Activated CD8-positive, alpha-beta memory T cell treated with anti-CD3 and anti-CD28 coated beads, Interleukin-2, amount 10 ng/mL, durations not matched to agents 7 days and 5 days (primary cell): Measurements from ENCODE around the gene TNFAIP8L2. TPM values are rescaled to one million over a fixed set of nuclear protein-coding genes. Genes with fewer than 3 reads are reported as not detected.

Experiments
- ATAC-seq: fragments of 150-1000 bp; cut with Tn5 transposase; one replicate; pipeline ENCODE4 v1.10.0; 2021; ENCODE audit warnings: moderate library complexity
- CTCF ChIA-PET: fragments of 350-600 bp; sonication (Branson Sonifier 250); formaldehyde crosslinking; loops from one replicate; lab custom pipeline; 2021; ENCODE audit warnings: antibody characterized with exemption; lab: Charles Lee
- DNase-seq: peaks from one replicate; pipeline ENCODE4 v3.0.0-alpha.2; 2020
- H3K27ac Mint-ChIP-seq: one replicate; pipeline ENCODE4 v1.8.0; 2021; ENCODE audit warnings: mild to moderate bottlenecking, mixed read lengths
- H3K27me3 Mint-ChIP-seq: one replicate; pipeline ENCODE4 v1.8.0; 2021; ENCODE audit warnings: mixed read lengths
- H3K36me3 Mint-ChIP-seq: one replicate; pipeline ENCODE4 v1.8.0; 2021; ENCODE audit warnings: mild to moderate bottlenecking, mixed read lengths
- H3K4me1 Mint-ChIP-seq: one replicate; pipeline ENCODE4 v1.8.0; 2021; ENCODE audit warnings: mixed read lengths
- H3K4me3 Mint-ChIP-seq: one replicate; pipeline ENCODE4 v1.8.0; 2021; ENCODE audit warnings: mild to moderate bottlenecking, moderate library complexity, mixed read lengths
- H3K9me3 Mint-ChIP-seq: one replicate; pipeline ENCODE4 v1.8.0; 2022; ENCODE audit warnings: low read depth, mixed read lengths
- total RNA-seq, 2 experiments: library from RNA; stranded (reverse); gene quantifications; one replicate each; pipeline ENCODE4 v1.2.3, GENCODE V29; 2021

The TNFAIP8L2 gene
- total RNA-seq, 2 experiments from 2014 or later: 14.5 to 17.6 TPM

DNA sequence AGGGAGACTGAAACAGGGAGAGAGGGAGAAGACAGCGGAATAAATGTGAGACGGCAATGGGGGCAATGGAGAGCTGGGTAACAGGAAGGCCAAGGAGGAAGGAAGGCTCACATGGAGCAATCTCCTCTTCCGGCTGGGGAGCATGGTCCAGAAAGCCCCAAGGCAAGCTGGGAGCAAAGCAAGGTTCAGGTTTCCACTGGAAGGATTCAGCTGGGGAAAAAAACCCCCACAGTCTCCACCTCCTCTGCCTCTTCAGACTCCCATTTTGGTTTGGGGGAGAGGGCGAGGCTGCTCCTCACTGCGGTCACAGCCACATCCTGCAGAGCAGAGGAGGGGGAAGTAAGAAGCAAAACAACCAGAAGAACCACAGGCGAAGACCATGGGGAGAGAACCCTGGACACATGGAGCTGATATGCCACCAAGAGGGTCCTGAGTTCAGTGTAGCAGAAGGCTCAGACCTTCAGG, 650 bp downstream of the TNFAIP8L2 start:
- Mint-ChIP-seq H3K4me1 (peaks cover 57% of the 10 kb centered on the region), H3K4me3 (peak overlapping the region; percentile 96), H3K27me3 (no peaks in the 10 kb centered on the region), H3K9me3 (no peaks in the 10 kb centered on the region), H3K27ac (peak overlapping the region; percentile 93), H3K36me3 (peaks cover 28% of the 10 kb centered on the region)
- DNase-seq (peak; percentile 85), ATAC-seq (peak; percentile 19)
- CTCF ChIA-PET: interaction anchor here (0.8 to 5.1 kb wide), 25 partner anchors 8 to 184 kb away, joined by 3 to 157 read pairs (median 5); partner anchors contain the start of genes C1orf56, CDC42SE1, GABPB2 and LYSMD1

GRCh38 chr1:151158326-151158725, 1.9 kb downstream of the TNFAIP8L2 start:
- DNase-seq (peak; percentile 51), ATAC-seq (no peak)
- Mint-ChIP-seq H3K4me3 (peak overlapping the region; percentile 96), H3K9me3 (no peaks in the 10 kb centered on the region), H3K27me3 (no peaks in the 10 kb centered on the region), H3K27ac (peak overlapping the region; percentile 93), H3K4me1 (peaks cover 63% of the 10 kb centered on the region), H3K36me3 (peaks cover 31% of the 10 kb centered on the region)
- CTCF ChIA-PET: interaction anchor here (0.9 to 5.1 kb wide), 4 partner anchors 58 to 133 kb away, joined by 3 to 157 read pairs (median 26); partner anchors contain the start of gene GABPB2

- no peak for DNase-seq
- Mint-ChIP-seq H3K36me3 (peaks cover 31% of the 10 kb centered on the region), H3K27me3 (no peaks in the 10 kb centered on the region), H3K4me1 (peaks cover 63% of the 10 kb centered on the region), H3K9me3 (no peaks in the 10 kb centered on the region), H3K4me3 (no peak overlapping the region), H3K27ac (peak overlapping the region; percentile 93)
- CTCF ChIA-PET: interaction anchor here (0.9 to 5.1 kb wide), 4 partner anchors 59 to 111 kb away, joined by 3 to 157 read pairs (median 4); partner anchors contain the start of genes C1orf56 and GABPB2
- ATAC-seq: no peak
These were observed 2.4 kb downstream of the TNFAIP8L2 start for GRCh38 chr1:151158751-151159251.

DNA sequence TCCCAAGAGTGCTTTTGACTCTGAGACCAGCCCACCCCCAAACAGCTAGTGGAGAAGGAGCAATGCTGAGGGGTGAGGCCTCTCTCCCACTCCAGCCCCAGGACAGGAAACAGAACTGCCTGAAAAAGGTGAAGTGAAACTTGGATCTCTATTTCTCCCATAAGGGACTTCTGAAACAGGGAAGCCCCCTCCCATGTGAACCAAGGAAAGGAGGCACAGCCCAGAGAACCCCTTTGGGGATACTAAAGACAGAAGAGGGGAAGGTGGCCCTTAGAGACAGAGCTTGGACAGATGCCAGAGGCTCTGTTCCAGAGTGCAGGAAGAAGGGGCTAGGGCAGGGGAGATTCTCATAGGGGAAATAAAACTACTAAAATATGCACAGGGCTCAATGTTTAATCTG, 2.9 kb downstream of the TNFAIP8L2 start:
- CTCF ChIA-PET: interaction anchor here (0.9 to 5.1 kb wide), 4 partner anchors 59 to 111 kb away, joined by 3 to 157 read pairs (median 4); partner anchors contain the start of genes C1orf56 and GABPB2
- no peak for ATAC-seq
- peaks cover 31% of the 10 kb centered on the region for H3K36me3 Mint-ChIP-seq

DNA sequence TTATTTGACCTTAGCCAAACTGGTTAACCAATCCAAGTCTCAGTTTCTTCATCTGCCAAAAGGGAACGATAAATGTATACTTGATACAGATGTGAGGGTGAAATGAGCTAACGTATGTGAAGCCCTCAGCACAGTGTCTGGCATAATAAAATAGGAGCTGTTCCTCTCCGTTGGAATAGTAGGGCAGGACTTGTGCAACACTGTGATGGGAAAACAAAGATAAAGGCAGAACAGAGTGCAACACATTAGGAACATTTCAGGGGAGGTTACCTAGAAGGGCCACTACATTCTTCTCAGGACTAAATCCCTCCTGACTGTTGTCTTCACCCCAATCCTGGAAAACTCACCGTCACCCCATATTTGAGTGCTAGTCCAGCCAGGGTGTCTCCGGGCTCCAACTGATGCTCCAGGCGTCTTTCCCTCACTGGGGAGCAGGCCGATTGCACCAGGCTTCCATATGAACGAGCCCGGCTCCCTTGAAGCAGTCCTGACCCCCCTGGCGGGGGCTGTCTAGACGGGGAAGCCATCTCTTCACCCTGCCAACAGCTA, 8.4 kb downstream of the TNFAIP8L2 start:
- Mint-ChIP-seq H3K36me3 (peaks cover 33% of the 10 kb centered on the region), H3K9me3 (no peaks in the 10 kb centered on the region)

More for the DNA sequence above, 2.9 kb downstream of the TNFAIP8L2 start:
- H3K27ac Mint-ChIP-seq: peak overlapping the region; percentile 32
- no peaks in the 10 kb centered on the region for H3K27me3 Mint-ChIP-seq
- no peak for DNase-seq
- H3K4me1 Mint-ChIP-seq: peaks cover 67% of the 10 kb centered on the region
- no peaks in the 10 kb centered on the region for H3K9me3 Mint-ChIP-seq
- H3K4me3 Mint-ChIP-seq: no peak overlapping the region

DNA sequence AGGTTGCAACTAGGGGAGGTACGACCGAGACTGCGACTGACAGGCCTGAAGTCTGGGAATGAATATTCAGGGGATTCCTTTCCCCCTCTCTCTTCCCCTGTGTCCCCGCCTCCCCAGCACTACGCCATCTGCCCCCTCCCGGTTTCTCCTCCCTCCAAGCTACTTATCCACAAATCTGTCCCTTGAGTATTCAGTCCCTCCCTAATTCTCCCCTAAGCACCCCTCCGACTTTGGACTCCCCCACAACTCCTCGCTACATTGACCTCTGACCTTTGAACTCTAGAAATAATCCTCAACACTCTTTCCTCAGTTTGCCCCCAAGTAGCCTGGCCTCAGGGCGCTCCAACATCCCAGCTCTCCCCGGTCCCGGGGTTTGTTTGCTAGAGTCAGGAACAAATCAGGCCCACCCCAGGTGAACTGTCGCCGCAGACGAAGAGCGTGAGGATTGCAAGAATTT, 8.9 kb downstream of the TNFAIP8L2 start:
- Mint-ChIP-seq H3K27me3 (no peaks in the 10 kb centered on the region), H3K36me3 (peaks cover 30% of the 10 kb centered on the region), H3K4me1 (peaks cover 50% of the 10 kb centered on the region), H3K9me3 (no peaks in the 10 kb centered on the region), H3K4me3 (peak overlapping the region; percentile 91), H3K27ac (peak overlapping the region; percentile 89)
- CTCF ChIA-PET: interaction anchor here (1.0 to 2.3 kb wide), 6 partner anchors 8 to 141 kb away, joined by 3 to 12 read pairs (median 4); partner anchors contain the start of genes GABPB2 and TNFAIP8L2
- ATAC-seq (no peak), DNase-seq (peak; percentile 46)

More for the DNA sequence above, 8.4 kb downstream of the TNFAIP8L2 start:
- Mint-ChIP-seq H3K4me3 (peak overlapping the region; percentile 91), H3K27me3 (no peaks in the 10 kb centered on the region), H3K27ac (peak overlapping the region; percentile 89), H3K4me1 (peaks cover 53% of the 10 kb centered on the region)
- CTCF ChIA-PET: interaction anchor here (1.0 to 2.3 kb wide), 5 partner anchors 8 to 140 kb away, joined by 3 to 9 read pairs (median 4); partner anchors contain the start of genes GABPB2 and TNFAIP8L2
- no peak for DNase-seq
- ATAC-seq: no peak

DNA sequence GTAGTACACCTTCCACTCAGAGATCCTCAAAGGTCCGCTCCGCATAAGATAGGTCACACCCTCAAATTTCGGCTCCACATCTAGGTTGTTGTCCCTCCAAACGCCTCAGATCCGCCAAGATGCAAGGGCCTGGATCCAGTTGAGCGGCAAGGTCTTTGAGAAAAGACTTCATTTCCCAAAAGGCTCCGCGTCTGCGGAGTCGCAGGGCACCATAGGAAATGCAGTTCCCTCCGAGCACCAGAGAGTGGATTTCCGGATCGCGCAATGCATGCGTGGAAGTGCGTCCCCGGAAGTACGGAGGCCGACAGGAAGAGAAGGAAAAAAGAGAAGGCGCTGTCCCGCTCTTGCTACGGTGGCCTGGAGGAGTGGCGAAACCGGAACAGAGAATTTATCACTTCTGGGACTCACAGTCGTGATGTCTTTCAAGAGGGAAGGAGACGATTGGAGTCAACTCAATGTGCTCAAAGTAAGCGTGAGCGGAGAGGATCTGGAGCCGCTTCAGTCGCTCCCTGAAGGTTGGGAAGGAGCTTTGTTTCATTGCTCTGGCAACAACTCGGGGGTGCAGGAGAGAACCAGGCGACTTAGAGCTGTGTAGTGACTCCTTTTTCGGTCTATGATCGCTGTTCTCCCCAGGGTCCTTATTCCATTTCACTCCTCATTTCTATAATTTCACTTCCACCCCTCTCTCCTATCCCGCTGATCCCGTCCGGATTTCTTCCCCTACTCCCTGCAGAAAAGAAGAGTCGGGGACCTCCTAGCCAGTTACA, 9.5 kb downstream of the TNFAIP8L2 start, which contains the start of the genes LYSMD1 and SCNM1:
Gene LYSMD1, minus strand, starts transcription at position 165 of the 767 bp plus-strand sequence. CDS start 644 bp downstream, outside the sequence.
Gene SCNM1, plus strand, starts transcription at position 407 of the 767 bp plus-strand sequence. Its CDS starts 9 bp downstream, at position 416.
- DNase-seq (peak; percentile 99), ATAC-seq (peak; percentile 97)
- Mint-ChIP-seq H3K27me3 (no peaks in the 10 kb centered on the region), H3K9me3 (no peaks in the 10 kb centered on the region), H3K4me3 (peak within 1 kb of the TSS; percentile 91), H3K27ac (peak within 1 kb of the TSS; percentile 89), H3K4me1 (peaks cover 48% of the 10 kb centered on the region), H3K36me3 (peaks cover 28% of the 10 kb centered on the region)
- CTCF ChIA-PET: interaction anchor here (0.5 to 2.3 kb wide), 10 partner anchors 9 to 141 kb away, joined by 3 to 12 read pairs (median 4); partner anchors contain the start of genes GABPB2, TMOD4 and TNFAIP8L2

GRCh38 chr1:151166505-151166956, 10.1 kb downstream of the TNFAIP8L2 start:
- H3K9me3 Mint-ChIP-seq: no peaks in the 10 kb centered on the region
- peaks cover 26% of the 10 kb centered on the region for H3K36me3 Mint-ChIP-seq
- H3K4me1 Mint-ChIP-seq: peaks cover 46% of the 10 kb centered on the region
- H3K4me3 Mint-ChIP-seq: peak overlapping the region; percentile 91
- DNase-seq (no peak), ATAC-seq (peak; percentile 3)
- H3K27ac Mint-ChIP-seq: peak overlapping the region; percentile 89
- no peaks in the 10 kb centered on the region for H3K27me3 Mint-ChIP-seq
- CTCF ChIA-PET: interaction anchor here (0.5 to 2.0 kb wide), 7 partner anchors 8 to 120 kb away, joined by 3 to 12 read pairs (median 4); partner anchors contain the start of genes TMOD4 and TNFAIP8L2

DNA sequence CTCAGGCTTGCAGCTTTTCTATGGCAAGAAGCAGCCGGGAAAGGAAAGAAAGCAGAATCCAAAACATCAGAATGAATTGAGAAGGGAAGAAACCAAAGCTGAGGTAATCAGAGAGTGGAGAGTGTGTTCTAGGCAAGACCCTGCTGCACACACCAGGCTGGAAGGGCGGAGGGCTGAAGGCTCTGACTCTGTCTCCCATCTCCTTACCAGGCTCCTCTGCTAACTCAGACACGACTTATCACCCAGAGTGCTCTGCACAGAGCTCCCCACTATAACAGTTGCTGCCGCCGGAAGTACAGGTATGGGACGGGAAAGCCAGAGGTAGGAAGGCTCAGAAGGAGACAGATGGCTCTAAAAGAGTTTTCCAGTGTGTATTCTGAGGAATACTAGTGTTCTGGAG, 10.7 kb downstream of the TNFAIP8L2 start:
- Mint-ChIP-seq H3K36me3 (peaks cover 24% of the 10 kb centered on the region), H3K9me3 (no peaks in the 10 kb centered on the region), H3K4me3 (peak overlapping the region; percentile 91), H3K27ac (peak overlapping the region; percentile 89), H3K4me1 (peaks cover 41% of the 10 kb centered on the region), H3K27me3 (no peaks in the 10 kb centered on the region)
- ATAC-seq (no peak), DNase-seq (no peak)
- CTCF ChIA-PET: interaction anchor here (1.0 to 2.0 kb wide), 6 partner anchors 9 to 143 kb away, joined by 3 to 12 read pairs (median 4); partner anchors contain the start of genes TMOD4 and TNFAIP8L2

GRCh38 chr1:151171190-151171589, 14.7 kb downstream of the TNFAIP8L2 start:
- DNase-seq (no peak), ATAC-seq (no peak)
- H3K9me3 Mint-ChIP-seq: no peaks in the 10 kb centered on the region
- no peak overlapping the region for H3K27ac Mint-ChIP-seq
- H3K4me3 Mint-ChIP-seq: no peak overlapping the region
- H3K27me3 Mint-ChIP-seq: no peaks in the 10 kb centered on the region
- H3K36me3 Mint-ChIP-seq: peaks cover 22% of the 10 kb centered on the region
- CTCF ChIA-PET: no interaction called here
- H3K4me1 Mint-ChIP-seq: peaks cover 16% of the 10 kb centered on the region

DNA sequence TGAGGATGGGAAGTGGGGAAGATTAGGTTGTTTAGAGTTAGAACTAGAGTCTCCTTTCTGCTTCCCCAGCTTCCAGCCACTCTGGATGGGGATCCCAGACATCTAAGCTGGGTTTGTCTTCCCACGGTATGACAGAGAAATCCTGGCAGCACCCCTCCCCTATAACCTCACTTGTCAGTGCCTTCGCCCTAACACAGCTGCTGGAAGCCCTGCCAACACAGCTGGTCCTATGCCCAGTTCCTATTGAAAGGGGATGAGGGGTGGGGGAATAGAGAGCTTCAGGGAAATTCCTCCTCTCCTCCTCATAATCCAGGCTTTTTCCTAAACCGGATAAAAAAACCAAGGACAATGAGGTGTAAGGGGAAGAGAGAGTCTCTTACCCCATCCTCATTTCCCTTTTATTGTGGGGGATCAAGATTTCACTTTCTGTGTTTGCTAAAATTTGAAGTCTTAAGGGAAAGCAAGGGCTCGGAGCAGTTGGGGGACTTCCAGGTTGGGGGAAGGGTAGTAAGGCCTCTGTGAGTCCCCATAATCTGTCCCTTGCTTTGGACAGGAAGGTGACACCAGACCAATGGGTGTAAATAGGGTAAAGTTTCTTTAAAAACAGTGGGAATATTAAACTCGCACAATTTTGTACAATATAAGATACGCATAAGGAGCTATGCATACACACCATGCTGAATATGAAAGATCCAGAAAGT, 18.7 kb downstream of the TNFAIP8L2 start:
- ATAC-seq: no peak
- Mint-ChIP-seq H3K4me1 (no peaks in the 10 kb centered on the region), H3K27me3 (no peaks in the 10 kb centered on the region), H3K36me3 (peaks cover 26% of the 10 kb centered on the region), H3K27ac (no peak overlapping the region), H3K4me3 (no peak overlapping the region), H3K9me3 (no peaks in the 10 kb centered on the region)
- CTCF ChIA-PET: interaction anchor here (0.8 to 1.7 kb wide), 4 partner anchors 9 to 148 kb away, joined by 3 to 5 read pairs (median 4); partner anchors contain the start of genes LYSMD1 and SCNM1
- no peak for DNase-seq

GRCh38 chr1:151175863-151176262, 19.4 kb downstream of the TNFAIP8L2 start, which contains the start of gene TMOD4:
TSS of gene TMOD4 (minus strand) at chr1:151175981. CDS start at chr1:151174875, 1,106 bp downstream.
- DNase-seq (no peak), ATAC-seq (peak; percentile 49)
- Mint-ChIP-seq H3K36me3 (peaks cover 32% of the 10 kb centered on the region), H3K4me3 (no peak within 1 kb of the TSS), H3K27me3 (no peaks in the 10 kb centered on the region), H3K4me1 (no peaks in the 10 kb centered on the region), H3K9me3 (no peaks in the 10 kb centered on the region), H3K27ac (no peak within 1 kb of the TSS)
- CTCF ChIA-PET: interaction anchor here (1.0 to 1.7 kb wide), 3 partner anchors 9 to 76 kb away, joined by 3 to 4 read pairs (median 4); partner anchors contain the start of gene TNFAIP8L2
